GM21381 (cell line): ENCODE results near the gene TTC1.
"Not testable (repeated sequence)": the region's sequence is repeated elsewhere in the genome, so short reads cannot be mapped to it uniquely, and the experiment has no call there.

Source experiments
- ATAC-seq: cut with Tn5 transposase; IDR thresholded peaks from one replicate; pipeline ENCODE4 v1.9.1; 2021; ENCODE audit warnings: mild to moderate bottlenecking, moderate library complexity; ENCODE audit not compliant: unreplicated experiment

TTC1 gene

GRCh38 chr5:160008877-160009590, at the start of gene TTC1:
TTC1 (plus strand) TSS chr5:160009139; CDS start chr5:160010529, 1,390 bp downstream.
- peak; percentile 100 for ATAC-seq

- ATAC-seq = no peak
These were observed 47.5 kb upstream of the TTC1 start for GRCh38 chr5:159961176-159962160.

GRCh38 chr5:159962214-159962613, 46.7 kb upstream of the TTC1 start:
- ATAC-seq = no peak

DNA sequence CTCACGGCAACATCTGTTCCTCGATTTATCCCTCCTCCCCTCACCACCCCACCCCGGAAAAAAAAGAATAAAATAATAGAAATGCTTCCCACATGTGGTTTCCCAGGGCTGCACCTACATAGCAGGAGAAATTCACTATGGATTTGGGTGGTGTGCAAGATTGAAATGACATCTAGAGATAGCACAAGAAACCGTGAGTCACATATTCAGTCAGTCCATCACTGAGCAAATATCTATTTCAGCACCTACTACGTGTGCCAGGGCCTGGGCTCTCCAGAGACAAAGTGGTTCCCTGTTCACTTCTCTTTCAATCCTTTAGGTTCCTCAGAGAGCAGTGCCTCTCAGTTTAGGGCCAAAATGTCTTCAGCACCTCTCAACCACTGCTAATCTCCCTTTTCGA, 45.0 kb upstream of the TTC1 start:
- ATAC-seq = no peak

DNA sequence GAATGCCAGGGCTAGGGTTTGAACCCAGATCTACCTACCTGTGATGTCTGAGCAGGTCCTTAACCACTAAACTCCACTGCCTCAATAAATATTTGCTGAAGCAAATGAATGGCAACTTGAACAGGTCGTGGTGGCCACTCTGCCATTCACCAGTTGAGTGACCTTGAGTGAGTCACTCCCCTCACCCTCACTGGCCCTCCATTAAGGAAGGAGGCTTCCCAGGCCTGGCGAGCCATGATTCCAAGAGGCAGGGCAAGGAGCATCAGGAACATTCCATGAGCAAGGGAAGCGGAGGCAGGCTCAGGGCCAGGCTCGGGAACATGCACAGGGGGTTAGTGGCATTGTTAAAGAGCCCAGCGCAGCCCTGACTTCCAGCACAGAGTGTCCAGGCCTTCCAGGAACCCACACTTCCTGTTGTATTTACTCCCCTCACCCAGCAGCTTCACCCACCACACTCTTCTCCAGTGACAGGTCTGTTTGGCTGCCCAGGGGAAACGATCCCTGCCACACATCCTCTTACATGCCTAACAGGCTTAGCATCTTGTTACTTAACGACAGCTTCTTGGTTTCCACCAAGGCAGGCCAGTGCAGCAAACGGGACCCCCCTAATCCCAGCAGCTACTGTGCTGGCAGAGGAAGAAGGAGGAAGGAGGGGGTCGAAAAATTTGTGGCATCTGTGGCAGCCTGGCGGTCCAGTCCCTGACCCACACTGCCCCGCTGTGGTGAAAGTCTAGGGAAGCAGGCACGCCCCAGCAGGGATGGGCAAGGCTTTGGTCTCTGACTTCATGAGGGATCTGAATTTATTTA, 43.7 kb upstream of the TTC1 start:
- no peak for ATAC-seq

DNA sequence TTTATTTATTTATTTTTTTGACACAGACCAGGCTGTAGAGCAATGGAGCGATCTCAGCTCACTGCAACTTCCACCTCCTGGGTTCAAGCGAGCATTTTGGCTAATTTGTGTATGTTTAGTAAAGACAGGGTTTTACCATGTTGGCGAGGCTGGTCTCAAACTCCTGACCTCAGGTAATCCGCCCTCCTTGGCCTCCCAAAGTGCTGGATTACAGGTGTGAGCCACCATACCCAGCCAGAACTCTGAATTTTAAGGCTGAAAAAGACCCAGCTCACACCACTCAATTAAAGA, 43.2 kb upstream of the TTC1 start:
- not testable (repeated sequence) for ATAC-seq

DNA sequence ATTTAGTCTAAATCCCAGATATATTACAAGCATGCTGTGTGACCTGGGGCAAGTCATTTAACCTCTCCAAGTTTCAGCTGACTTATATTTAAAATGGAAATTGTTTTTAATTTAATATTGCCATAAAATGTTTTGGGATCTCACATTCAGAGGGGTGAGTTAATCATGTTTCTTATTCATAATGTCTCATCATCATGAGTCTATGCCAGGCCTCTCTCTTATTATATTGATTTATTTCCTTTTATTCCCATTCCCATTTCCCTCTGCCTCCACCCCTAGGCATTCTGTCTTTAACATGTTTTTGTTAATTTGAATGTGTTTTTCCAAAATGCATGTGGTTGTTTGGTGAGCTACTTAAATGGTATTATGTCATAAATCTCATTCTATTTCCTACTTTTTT, 39.0 kb upstream of the TTC1 start:
- ATAC-seq = no peak

DNA sequence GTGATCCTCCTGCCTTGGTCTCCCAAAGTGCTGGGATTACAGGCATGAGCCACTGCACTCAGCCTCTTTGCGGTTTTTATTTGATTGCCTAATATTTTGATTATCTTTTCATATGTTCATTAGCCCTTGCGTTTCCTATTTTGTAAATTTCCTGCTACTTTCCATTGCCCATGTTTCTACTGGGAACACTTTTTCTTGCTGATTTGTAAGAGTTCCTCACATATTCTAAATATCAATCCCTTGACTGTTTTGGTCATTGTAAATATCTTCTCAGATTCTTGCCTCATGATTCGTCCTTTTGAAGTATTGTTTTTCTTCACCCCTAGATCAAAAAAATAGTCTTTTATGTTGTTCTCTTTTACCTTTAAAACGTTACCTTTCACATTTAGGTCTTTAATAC, 37.9 kb upstream of the TTC1 start:
- ATAC-seq = no peak

- no peak for ATAC-seq
These were observed 37.4 kb upstream of the TTC1 start for GRCh38 chr5:159971514-159971913.

GRCh38 chr5:159971931-159972461, 36.9 kb upstream of the TTC1 start:
- no peak for ATAC-seq

GRCh38 chr5:159972538-159973362, 36.2 kb upstream of the TTC1 start:
- no peak for ATAC-seq

DNA sequence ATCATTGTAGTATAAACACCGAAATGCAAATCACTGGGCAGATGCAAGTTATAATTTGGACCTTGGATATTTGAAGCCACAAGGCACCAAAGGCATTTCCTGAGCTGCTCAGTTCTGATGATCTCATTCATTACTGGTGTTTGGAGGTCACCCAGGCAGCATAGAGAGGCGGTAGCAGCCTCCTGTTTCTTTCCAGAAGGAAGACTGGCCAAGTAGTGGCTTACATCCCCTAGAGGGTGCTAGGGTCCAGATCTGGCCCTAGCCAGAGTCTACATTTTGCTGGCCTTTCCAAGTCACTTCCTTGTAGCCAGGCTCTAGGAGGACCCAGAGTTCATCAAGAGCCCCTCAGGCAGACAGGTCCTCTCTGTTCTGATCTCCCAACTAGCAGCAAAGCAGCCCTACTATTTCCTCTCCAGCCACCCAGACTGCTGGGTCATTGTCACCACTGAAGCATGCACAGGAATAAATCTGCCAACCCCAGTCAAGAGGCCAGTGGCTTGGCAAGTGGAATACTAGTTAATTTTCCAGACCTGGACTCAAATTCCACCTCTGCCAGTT, 33.4 kb upstream of the TTC1 start:
- no peak for ATAC-seq

DNA sequence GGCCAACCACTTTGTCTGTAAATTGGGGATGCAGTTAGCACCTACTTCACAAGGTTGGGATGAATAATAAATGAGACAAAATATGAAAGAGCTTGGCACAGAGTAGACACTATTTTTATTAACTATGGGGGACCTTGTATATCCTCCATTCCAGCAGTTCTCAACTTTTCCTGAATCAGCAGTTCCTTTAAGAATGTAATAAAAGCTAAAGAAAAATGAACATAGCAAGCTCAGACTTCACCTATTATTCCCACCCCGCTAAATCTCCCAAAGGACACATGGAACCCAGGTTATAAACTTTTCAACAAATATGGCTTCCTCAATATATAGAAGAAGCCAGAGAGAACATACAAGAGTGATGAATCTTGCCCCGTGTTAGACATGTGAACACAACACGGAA, 32.0 kb upstream of the TTC1 start:
- ATAC-seq = no peak

DNA sequence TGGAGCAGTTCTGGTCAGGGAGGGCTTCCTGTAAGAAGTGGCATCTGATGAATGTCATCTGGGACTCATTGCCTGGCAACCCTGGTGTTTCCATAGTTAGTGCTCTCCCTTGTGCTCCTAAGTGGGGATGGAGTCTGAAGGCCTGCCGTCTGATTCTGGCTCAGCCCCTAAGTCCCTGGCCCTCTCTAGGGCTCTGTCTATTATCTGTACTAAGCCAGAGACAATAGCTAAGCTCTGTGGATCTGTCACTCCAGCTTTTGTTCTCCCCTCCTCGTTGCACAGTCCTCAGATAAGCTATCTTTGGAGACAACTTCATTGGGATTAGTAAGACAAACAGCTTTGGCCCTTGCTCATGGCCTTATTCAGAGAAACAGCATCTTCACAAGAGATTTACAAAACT, 30.6 kb upstream of the TTC1 start:
- no peak for ATAC-seq

- no peak for ATAC-seq
These were observed 26.3 kb upstream of the TTC1 start for GRCh38 chr5:159982421-159983173.

DNA sequence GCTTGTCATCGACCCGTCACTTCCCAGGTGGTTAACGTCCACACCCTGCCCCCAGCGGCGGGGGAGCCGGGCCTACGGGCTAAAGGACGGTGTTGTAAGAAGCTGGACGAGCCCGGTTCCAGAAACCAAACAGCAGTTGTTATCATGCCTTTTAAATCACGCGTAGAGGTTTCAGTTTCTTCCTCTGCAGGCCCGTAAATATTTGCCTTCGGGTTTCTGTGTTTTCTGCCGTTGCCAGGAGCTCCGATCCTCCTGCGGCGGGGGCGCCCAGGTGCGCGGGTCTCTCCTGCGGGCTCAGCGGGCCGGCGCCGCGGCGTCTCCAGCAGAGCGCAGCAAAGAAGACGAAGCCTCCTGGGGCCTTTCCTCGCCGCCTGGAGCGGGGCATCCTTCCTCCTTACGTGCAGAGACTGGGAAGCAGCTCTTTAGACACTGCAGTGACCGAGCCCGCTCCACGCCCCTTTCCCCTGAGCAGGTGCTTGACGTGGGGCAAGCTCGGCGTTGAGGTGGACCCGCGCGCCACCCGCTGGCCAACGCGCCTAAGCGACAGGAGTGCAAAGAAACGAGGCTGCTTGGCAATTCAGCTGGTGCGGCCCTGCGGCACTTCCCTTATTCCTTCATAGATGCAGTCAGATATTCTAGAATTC, 21.8 kb upstream of the TTC1 start:
- ATAC-seq = peak; percentile 94

DNA sequence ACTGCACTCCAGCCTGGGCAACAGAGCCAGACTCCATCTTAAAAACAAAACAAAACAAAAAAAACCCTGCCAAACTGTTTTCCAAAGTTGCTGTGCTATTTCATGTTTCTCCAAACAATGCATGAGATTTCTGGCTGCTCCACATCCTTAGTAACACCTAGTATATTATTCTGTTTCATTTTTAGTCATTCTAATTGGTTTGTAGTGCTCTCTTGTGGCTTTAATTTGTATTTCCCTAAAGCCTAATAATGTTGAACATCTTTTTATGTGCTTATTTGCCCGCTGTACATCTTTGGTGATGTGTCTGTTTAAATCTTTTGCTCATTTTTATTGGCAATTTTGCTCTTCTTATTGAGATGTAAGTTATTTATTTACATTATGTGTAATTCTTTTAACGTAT, 18.4 kb upstream of the TTC1 start:
- ATAC-seq = no peak

DNA sequence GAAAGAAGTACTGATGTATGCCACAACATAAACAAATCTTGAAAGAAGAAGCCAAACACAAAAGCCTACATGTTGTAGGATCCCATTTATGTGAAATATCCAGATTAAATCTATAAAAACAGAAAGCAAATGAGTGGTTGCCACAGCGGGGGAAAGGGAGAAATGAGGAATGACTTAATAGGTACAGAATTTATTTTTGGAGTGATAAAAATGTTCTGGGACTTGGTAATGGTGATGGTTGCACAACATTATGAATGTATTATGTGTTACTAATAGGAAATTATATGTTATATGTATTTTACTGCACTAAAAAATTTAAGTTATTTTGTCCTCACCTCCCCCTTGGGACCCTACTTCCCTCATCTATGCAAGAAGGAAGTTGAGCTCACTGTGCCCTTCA, 16.4 kb upstream of the TTC1 start:
- no peak for ATAC-seq

DNA sequence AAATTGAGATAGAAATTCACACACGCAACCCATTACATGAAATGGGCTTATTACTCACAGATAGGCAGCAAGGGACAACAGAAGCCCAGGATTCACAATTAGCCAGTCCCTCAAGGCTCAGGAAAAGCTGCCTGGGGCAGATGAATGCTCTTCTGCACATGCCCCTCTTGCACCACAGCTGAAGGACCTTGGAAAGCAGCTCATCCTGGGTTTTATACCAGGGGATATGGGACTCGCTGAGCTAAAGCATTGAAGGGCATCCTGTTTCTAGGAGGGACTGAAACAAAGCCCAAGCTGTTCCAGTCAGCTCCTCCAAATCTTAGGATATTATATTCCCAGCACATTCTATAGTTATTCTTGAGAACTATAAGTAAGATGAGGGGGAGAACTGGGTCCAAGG, 15.7 kb upstream of the TTC1 start:
- ATAC-seq = no peak
